SH-SY5Y (cell line): ENCODE measurements around the gene ADAT3.

Experiments
- GATA2 ChIP-seq: IDR thresholded peaks from 2 replicates; pipeline ENCODE4 v1.6.1; 2011; ENCODE audit warnings: mild to moderate bottlenecking, low read depth, low read length
- GATA3 ChIP-seq: IDR thresholded peaks from 2 replicates; pipeline ENCODE4 v1.6.1; 2011; ENCODE audit warnings: low read depth, mild to moderate bottlenecking, low read length, moderate library complexity

ADAT3 gene

DNA sequence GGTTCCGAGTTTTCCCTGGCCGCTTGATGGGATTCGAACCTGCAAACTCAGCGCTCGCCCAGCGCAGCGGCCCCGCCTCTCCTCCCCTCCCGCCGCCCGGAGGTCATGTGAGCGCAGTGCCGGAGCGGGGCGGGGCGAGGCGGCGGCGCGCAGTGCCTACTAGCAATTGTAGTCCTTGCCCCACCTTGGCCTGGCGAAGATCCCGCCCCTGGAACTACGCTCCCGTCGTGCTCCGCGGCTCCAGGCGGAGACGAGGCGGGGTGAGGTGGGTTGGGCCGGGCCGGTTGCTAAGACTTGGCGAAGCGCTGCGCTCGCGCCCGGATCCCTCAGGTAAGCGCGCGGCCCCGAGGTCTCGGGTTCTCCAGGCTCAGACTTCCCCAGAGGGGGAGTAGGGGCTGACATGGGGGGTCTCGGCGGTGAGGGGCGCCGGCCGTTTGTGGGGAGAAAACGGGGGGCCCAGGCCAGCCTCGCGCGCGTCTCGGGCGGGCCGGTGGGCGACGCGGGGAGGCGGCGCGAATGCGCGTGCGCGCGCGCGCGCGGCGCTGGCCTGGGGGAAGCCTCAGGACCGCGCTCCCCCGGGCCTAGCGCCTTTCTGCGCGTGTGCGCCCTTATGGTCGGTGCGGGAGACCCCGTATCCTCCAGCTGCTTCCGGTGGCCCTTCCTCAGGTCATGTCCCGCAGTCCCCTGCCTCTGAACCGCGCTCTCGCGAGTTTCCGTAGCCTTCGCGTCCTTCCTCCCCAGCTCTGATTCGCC, at the start of gene ADAT3, which contains the start of gene SCAMP4:
Gene ADAT3, plus strand, starts transcription at position 290 of the 753 bp plus-strand sequence. CDS start 6,649 bp downstream, outside the sequence.
Gene SCAMP4, plus strand, starts transcription at position 290 of the 753 bp plus-strand sequence. CDS start 9,621 bp downstream, outside the sequence.
- TF ChIP-seq GATA3 (no peak), GATA2 (no peak)

DNA sequence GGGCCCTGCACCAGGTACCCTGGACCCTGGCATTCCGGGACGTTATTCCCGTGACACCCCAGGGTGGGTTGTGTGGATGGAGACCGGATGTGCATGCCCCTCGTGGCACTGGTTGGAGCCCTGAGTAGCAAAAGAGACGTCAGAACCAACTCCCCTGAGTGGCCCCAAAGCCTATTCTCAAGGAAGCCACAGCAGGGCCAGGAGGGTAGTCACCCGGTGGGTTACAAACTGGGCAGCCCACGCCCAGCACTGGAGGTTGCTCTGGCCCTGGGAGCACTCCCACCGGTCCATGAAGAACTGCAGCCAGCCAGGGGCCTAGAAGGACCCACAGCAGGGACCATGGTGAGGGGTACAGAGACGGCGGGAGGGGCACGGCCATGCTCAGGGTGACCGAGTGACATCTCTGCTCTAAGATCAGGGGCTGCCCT, 49.4 kb upstream of the ADAT3 start:
- no peak for TF ChIP-seq GATA2
- no peak for TF ChIP-seq GATA3

DNA sequence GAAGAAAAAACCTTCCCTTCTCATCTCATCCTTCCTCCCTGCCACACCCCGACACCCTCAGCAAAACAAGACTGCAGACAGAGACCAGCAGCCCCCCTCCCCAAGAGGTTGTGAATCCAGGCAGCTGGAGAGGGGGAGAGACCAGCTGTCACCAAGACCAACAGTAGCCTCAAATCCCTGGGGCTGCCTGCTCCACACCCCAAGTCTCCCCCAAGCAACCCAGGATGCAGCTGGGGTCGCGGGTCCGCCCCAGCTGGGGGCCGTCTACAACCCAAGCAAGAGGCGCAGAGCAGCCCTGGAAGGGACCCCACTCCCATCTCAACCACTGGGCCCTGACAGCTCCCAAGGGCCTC, 48.9 kb upstream of the ADAT3 start:
- no peak for TF ChIP-seq GATA3
- no peak for TF ChIP-seq GATA2

DNA sequence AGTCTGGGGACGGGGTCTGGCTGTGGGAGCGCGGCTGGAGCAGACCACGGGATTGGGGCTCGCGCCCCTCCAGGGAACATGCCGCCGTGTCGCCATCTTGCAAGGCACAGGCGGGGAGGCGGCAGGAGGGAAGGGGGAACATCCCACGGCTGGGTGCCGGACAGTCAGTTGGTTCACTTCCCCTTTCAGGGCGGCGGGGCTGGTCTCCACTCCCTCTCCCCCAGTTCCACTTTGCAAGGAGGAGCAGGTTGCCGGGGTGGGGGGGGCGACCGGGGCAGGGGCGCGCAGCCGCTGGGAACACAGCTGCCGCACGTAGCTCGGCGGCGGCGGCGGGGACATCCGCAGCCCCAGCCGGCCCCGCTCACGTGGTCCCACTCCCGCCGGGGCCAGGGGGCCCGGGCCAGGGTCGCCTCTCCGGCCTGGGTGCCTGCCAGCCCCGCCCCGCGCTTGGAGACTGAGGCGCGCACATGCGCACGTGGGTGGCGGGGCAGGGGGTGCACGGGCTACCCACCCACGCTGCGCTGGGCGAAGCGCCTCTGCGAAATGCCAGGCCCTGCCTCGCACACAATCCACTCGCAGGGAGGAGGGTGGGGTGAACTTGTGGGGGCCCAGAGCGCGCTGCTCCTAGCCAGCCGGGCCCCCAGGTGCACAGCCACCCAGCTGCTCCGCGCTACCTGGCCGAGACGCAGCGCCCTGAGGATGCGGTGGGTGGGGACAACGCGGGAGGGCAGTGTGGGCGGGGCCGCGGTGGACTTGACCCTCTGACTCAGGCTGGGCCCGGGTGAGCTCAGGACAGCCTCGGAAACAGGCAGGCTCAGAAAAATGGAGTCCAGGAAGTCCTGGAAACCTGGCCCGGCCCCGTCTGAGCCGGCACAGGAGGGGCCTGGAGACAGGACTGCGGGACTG, 48.2 kb upstream of the ADAT3 start:
- TF ChIP-seq GATA3 (no peak), GATA2 (no peak)

DNA sequence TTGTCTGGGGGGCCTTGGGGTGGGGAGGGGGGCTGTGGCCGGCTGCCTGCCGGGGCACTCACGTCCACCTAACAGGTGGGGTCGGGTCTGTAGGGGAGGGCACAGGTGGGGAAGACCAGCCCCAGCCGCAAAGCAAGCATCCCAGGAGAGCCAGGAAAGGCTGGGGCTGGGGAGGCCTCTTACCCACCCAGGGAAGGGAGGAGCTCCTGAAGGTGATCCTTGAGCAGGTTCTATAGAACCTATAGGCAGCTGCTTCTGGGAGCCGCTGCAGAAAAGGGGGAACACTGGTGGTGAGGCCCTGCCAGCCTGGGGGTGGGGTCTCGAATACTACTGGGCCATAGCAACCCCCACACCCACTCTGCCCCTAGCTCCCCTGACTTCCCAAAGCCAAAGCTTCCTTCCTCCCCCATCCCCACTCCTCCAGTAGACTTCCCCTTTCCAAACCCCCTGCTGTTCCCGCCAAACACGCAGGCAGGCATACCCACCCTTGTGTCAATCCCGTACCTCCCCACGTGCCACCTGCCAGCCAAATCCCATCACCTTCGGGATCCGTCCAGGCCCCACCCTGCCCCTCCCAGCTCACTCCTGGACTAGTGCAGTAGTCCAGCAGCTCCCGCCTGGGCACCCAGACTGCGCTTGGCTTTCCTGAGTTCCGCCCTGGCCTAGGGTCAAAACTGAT, 47.4 kb upstream of the ADAT3 start:
- TF ChIP-seq GATA2 (no peak), GATA3 (no peak)

DNA sequence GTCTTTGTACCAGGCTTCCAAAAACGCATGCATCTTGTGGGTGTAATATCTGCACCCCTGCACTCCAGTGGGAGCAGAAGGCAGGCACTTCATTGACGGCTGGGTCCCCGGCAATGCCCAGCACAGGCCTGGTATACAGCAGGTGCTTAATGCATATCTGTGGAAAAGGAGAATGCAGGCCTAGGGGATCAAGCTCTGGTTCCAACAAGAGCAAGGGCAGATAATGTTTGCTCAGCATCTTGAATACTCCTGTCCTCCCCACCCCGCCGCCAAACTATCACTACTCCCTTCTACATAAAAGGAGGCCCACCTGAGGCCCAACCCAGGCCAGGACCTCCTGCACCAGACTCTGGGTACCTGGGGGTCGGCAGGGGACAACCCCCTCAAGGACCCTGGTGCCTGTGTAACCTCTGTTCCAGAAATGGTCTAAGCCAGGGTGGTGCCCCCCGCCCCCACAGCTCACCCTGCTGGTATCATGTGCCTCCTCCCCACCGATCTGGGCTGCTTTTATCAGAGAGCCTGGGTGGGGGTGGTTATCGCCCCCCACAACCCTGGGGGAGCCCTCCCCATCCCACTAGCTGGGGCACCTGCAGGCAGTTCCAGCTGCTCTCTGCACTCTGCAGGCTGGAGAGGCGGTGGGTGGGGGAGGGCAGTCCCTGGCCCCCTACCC, 46.7 kb upstream of the ADAT3 start:
- no peak for TF ChIP-seq GATA3
- no peak for TF ChIP-seq GATA2

DNA sequence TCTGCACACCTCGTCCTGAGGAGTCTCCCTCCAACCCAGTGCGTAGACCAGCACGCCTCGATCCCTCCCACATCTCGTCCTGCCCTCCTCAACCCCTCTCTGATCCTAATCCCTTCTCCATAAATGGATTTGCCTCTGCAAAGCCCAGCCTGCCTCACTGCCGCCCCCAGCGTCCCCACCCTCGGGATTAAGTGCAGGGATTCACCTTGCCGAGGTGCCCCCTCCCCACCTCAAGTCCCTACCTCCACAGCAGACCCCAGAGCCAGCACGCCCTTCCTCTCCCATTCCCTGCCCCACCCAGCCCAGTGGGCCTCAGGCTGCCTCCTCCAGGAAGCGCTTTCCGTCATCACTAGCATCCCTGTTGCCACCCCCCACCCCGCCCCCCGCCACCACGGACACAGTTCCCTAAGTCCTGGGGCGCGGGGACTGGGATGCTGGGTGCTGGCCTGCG, 45.8 kb upstream of the ADAT3 start:
- TF ChIP-seq GATA3 (no peak), GATA2 (no peak)

DNA sequence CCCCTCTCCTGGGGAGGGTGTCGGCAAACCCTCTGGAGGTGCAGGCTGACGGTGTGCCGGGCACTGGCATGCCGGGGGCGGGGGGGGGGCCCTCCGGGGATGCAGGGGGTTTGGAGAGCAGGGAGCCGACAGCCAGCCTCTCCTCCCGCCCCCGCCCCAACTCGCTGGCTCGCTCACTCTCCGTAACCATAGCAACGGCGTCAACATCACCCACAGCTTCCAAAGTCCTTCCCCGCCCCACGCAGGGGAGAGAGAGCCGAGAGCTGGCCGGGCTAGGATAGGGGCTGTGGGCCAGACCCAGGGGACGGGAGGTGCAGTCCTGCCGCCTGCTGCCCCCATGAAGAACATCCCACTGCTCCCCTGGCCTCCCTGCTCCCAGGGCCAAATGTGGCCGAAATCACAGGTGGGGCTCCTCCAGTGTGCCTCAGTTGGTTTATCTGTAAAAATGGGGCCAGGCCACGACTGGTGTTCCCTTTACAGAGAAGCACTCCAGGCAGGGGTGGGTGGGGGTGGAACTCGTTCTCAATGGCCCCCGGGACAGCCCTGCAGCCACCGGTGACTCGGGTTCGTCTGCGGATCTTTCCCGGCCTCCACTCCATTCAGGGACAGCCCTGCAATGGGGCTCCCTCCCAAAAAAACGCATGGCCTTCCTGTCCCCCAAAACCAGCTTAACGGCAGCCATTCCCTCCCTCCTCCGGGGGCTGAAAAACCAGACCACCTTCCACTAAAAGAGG, 45.0 kb upstream of the ADAT3 start:
- TF ChIP-seq GATA2 = no peak
- TF ChIP-seq GATA3 = no peak

DNA sequence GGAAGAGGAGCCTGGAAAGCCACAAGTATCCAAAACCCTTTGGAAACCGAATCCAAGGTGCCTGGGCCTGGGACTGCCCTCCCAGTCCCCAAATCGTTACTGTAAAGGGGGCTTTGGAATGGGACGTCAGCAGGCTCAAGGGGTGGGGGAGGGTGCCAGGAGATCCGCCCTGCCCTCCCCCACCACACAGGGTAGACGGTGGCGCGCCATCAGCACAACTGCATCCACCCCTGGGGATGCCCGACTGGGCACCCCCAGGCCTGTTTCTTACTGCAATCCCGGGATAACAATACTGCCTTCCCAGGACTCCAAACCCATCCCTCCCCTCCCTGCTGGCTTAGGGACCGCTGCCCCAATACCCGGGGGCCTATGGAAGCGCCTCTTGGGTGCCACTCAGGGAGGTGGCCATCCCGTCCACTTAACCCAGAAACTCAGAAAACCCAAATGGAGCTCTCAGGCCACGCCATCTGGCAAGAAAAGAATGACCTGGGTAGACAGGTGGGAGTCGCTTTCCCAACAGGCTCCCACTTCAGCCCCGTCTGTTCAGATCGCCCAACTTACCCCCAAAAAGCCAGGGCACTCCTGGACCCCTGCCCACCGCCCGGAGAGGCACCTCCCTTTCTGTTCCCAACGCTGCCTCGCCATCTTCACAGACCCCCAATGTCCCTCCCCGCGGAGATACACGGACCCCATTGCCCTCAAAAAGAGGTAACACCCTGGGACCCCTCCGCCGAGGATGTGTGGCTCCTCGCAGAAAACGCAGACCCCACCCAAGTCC, 44.2 kb upstream of the ADAT3 start:
- TF ChIP-seq GATA2 (no peak), GATA3 (no peak)

DNA sequence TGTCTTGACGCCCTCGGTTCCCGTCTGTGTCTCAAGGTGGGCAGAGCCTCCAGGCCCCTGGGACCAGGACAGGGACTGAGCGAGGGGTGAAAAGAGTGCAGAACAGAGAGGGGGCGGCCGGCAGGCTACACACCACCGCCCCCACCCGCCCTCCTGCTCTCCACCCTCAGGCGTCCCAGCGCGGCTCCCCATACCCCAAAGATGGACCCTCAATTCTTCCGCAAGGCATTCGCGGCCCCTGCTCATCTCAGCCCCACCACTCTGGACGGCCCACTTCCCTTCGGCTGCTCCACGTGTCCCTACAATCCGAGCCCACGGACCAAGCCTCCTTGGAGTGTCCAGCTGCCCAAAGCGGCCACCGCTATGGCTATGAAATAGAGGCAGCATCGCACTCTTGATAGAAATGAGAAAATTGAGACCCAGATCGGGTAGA, 43.6 kb upstream of the ADAT3 start:
- TF ChIP-seq GATA2 (no peak), GATA3 (no peak)

DNA sequence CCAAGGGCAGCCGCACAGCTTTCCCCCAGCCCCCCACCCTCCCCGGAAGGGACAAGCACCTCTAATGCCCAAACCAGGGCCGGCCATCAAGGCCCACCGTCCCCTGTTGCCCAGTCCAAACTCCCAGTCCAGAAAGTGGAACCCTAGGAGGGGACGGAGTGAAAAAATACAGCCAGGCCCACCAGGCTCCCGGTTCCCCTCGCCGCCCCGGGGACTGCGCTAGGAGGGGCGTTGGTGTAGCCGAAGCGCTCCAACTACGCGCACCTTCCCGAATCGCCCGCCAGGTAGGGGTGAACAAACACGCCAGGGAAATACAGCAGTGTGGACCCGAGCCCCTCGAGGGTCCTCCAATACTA, 43.2 kb upstream of the ADAT3 start:
- TF ChIP-seq GATA2 (no peak), GATA3 (no peak)

DNA sequence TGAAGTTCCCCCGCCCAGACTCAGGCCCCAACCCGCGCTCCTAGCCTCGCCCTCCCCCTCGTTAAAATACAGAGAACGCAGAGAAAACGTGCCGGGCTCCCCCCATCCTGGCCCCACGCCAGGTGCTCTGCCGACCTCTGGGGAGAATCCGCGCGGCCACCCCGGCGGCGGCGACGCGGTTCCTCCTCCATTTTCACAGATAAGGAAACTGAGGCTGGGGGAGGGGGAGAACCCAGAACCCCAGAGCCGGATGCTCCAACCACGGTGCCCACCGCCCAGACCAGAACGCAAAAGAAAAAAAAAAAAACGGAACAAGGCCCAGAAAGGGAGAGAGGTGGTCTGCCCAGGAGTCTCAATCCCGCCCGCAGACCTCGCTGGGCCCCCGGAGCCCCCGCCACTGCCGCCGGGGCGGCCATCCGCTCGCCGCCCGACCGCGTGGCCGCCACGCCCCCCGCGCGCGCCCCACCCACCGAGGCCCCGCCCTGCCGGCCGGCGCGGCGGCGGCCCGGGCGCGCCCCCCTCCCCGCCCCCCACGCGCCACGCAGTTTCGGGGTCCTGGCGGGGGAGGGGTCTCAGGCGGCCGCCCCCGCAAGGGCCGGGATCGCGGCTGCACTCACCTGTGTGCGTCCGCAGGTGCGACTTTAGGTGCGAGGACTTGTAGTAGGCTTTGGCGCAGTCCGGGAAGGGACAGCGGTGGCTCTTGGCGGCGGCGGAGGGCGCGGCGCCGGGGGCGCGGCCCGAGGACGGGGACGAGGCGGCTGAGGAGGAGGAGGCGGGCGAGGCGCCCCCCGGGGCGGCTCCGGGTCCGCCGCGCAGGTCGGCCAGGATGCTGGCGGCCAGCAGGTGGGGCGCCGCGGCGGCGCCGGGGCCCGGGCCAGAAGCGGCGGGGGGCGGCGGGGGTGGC, 42.5 kb upstream of the ADAT3 start:
- no peak for TF ChIP-seq GATA2
- no peak for TF ChIP-seq GATA3
